ENCODE data around the gene STARD10.
"Not testable (repeated sequence)": the region's sequence is repeated elsewhere in the genome, so short reads cannot be mapped to it uniquely, and the experiment has no call there.

STARD10 gene

GRCh38 chr11:72802822-72803221 is 9.0 kb upstream of the STARD10 start:
- TF ChIP-seq, protein P1, sequence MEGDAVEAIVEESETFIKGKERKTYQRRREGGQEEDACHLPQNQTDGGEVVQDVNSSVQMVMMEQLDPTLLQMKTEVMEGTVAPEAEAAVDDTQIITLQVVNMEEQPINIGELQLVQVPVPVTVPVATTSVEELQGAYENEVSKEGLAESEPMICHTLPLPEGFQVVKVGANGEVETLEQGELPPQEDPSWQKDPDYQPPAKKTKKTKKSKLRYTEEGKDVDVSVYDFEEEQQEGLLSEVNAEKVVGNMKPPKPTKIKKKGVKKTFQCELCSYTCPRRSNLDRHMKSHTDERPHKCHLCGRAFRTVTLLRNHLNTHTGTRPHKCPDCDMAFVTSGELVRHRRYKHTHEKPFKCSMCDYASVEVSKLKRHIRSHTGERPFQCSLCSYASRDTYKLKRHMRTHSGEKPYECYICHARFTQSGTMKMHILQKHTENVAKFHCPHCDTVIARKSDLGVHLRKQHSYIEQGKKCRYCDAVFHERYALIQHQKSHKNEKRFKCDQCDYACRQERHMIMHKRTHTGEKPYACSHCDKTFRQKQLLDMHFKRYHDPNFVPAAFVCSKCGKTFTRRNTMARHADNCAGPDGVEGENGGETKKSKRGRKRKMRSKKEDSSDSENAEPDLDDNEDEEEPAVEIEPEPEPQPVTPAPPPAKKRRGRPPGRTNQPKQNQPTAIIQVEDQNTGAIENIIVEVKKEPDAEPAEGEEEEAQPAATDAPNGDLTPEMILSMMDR (IDR thresholded peaks at IDR 0.05; ENCODE audit: extremely low read depth, missing control alignments), result no peak
- DNase-seq (ENCODE audit: low spot score), result no peak

DNA sequence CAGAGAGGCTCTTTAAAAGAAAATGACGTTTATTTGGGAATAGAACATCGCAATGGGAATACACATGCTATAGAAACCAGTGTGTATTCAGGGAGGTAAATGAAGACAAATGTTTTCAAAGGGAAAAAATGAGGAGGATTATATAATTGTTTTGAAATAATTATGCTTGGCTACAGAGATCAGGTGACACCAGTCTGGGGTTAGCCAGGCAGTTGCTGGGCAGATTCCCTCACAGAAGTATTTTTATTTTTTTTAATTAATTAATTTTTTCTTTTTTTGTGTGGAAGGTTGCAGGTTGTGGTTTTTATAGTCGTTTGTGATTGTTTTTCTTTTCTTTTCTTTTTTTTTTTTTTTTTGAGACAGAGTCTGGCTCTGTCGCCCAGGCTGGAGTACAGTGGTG is 5.6 kb upstream of the STARD10 start:
- TF ChIP-seq, protein P1 (IDR thresholded peaks at IDR 0.05; ENCODE audit: extremely low read depth, missing control alignments), result no peak

GRCh38 chr11:72798361-72798760 is 4.5 kb upstream of the STARD10 start:
- DNase-seq (ENCODE audit: low spot score), result no peak
- TF ChIP-seq, protein P1 (IDR thresholded peaks at IDR 0.05; ENCODE audit: extremely low read depth, missing control alignments), result no peak

More for the DNA sequence above, 5.6 kb upstream of the STARD10 start:
- DNase-seq (ENCODE audit: low spot score), result no peak

GRCh38 chr11:72793076-72793424 is 797 bp downstream of the STARD10 start:
- TF ChIP-seq, protein P1 (IDR thresholded peaks at IDR 0.05; ENCODE audit: extremely low read depth, missing control alignments), result no peak
- DNase-seq (ENCODE audit: low spot score), result no peak

DNA sequence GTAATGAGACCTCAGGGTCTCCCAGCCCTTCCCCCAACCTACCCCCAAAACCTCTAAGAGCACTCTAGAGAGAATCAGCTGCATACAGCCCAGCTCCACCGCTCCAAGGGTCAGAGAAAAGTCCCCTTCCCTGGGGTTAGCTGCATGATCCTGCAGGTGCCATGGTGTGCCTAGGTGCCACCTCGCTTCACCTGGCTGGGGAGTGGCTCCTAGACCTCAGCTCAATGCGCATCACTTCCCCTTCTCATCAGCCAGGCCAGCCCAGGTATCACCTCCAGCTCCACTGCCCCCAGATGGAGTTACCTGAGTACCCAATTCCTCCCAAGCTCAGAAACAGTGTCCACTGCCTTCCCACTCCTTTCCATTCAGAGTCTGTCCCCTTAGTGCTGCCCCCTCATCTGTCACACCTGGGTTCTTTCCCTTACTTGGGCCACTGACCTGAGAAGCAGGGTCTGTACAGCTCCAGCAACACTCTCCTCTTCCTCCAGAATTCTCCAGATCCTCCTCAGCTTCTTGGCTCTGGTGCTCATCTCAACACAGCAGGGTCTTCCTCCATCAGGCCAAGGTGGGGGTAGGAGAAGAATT is 1.3 kb downstream of the STARD10 start:
- TF ChIP-seq, protein P1 (IDR thresholded peaks at IDR 0.05; ENCODE audit: extremely low read depth, missing control alignments), result no peak
- DNase-seq (ENCODE audit: low spot score), result peak; percentile 5

- not testable (repeated sequence) for DNase-seq (ENCODE audit: low spot score)
Measured at GRCh38 chr11:72791228-72791627, 2.6 kb downstream of the STARD10 start.

- TF ChIP-seq, protein P1 (IDR thresholded peaks at IDR 0.05; ENCODE audit: extremely low read depth, missing control alignments), result no peak
- DNase-seq (ENCODE audit: low spot score), result no peak
Measured at GRCh38 chr11:72789493-72790131, 4.2 kb downstream of the STARD10 start.

- TF ChIP-seq, protein P1 (IDR thresholded peaks at IDR 0.05; ENCODE audit: extremely low read depth, missing control alignments), result no peak
- DNase-seq (ENCODE audit: low spot score), result no peak
Measured at GRCh38 chr11:72788241-72788640, 5.6 kb downstream of the STARD10 start.
